AG08396 (cell line): ENCODE measurements around the gene C16orf87.

Experiments used
- DNase-seq: peaks from one replicate; pipeline ENCODE4 v3.0.0; 2012; ENCODE audit warnings: low spot score, mixed read lengths

C16orf87 gene

DNA sequence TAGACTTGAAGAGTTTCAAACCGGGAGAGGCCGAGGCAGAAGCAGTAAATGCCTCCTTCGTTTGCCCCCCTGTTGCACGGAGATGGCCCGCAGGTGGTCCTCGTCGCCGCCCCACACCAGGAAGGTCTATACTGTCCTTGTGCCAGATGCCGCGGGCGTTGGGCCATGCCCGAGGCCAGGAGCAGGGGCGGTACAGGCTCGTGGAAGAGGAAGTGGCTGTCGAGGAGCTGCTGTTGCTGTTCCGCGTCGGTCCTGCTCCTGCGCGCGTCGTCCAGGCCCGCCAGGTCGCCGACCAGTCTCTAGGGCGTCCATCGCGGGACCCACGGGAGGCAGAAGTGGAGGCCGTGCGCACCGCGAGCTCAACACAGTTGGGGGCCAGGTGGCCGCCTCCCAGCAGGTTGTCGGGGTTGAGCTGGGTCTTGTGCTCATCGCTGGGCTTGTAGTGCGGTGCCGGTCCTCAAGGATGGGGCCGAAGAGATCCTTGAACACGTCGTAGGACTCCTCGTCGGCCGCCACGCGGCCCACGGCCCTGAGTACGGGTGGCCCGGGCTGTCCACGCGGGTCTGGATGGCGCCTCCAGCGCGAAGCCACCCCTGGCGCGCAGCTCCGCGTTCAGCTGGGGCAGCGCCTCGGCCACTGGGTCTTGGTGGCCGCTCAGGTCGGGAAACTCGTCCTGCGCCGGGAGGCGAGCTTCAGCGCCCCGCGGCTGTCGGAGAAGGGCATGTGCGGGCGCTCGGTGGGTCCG, 13.1 kb upstream of the C16orf87 start:
- DNase-seq = no peak

DNA sequence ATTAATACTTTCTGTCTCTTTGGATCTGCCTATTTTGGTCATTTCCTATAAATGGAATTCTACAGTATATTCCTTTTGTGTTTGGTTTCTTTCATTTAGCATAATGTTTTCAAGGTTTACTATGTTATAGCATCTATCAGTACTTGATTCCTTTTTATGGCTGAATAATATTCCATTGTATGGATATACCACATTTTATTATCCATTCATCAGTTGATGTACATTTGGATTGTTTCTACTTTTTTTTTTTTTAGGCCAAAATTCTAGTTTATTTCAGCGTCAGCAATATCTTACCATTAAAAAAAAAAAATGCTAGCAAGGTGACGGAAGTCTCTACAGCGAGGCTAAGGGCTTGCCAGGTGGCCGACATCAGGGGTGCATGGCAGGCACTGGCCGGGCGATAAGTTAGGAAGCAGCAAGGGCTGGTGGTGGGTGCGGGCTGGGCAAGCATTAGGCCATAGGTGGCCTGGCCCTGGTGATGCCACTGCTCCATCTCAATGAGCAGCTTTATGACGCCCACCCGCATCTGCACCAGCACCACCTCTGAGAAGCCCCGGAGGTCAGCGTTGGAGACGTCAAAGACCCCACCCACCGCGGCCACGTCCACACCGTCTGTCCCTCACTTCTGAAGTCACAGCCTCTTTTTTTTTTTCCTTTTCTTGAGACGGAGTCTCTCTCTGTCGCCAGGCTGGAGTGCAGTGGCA, 11.4 kb upstream of the C16orf87 start:
- DNase-seq = no peak

DNA sequence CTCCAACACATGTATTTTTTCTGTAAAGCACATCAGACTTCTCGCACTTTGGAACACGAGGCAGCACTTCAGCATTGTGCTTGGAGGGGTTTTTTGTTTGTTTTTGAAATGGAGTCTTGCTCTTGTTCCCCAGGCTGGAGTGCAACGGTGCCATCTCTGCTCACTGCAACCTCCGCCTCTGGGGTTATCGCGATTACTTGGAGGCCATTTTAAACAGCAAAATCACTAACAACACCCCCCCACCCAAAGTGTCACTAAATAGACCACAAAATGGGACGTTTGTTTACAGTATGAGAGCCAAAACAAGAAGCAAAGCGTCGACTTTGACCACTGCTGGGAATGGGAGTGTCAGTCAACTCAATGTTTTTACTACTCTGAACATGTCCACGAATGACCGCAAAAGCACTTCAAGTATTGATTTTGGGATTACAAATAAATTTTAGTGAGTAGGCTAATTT, 9.0 kb upstream of the C16orf87 start:
- DNase-seq = no peak

DNA sequence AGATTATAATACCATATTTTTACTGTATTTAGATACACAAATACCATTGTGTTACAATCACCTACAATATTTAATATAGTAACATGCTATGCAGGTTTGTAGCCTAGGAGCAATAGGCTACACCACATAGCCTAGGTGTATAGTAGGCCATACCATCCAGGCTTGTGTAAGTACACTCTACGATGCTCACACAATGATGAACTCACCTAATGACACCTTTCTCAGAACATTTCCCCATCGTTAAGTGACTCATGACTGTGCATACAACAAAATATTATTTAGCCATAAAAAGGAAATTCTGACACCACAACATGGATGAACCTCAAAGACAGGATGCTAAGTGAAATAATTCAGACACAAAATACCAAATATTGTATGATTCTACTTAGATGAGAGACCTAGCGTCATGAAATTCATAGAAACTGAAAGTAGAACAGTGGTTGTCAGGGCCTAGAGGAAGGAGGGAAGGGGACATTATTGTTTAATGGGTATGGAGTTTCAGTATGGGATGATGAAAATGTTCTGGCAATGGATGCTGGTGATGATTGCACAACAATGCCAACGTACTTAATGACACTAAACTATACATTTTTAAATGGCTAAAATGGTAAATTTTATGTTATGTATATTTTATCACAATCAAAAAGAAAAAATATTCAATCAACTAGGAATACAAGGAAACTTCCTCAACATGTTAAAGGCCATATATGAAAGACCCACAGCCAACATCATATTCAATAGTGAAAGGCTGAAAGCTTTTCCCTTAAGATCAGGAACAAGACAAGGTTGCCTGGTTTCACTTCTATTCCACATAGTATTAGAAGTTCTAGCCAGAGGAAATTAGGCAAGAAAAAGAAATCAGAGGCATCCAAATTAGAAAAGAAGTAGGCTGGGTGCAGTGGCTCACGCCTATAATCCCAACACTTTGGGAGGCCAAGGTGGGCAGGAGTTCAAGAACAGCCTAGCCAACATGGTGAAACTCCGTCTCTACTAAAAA, 5.9 kb upstream of the C16orf87 start:
- DNase-seq = no peak

DNA sequence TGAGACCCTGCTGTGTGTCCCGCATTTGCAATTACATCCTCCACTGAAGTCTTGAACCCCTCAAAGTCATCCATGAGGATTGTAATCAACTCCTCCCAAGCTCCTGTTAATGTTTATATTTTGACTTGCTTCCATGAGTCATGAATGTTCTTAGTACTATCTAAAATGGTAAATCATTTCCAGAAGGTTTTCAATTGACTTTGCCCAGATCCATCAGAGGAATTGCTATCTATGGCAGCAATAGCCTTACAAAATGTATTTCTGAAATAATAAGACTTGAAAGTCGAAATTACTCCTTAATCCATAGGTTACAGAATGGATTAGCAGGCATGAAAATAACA, 2.5 kb upstream of the C16orf87 start:
- DNase-seq = no peak

DNA sequence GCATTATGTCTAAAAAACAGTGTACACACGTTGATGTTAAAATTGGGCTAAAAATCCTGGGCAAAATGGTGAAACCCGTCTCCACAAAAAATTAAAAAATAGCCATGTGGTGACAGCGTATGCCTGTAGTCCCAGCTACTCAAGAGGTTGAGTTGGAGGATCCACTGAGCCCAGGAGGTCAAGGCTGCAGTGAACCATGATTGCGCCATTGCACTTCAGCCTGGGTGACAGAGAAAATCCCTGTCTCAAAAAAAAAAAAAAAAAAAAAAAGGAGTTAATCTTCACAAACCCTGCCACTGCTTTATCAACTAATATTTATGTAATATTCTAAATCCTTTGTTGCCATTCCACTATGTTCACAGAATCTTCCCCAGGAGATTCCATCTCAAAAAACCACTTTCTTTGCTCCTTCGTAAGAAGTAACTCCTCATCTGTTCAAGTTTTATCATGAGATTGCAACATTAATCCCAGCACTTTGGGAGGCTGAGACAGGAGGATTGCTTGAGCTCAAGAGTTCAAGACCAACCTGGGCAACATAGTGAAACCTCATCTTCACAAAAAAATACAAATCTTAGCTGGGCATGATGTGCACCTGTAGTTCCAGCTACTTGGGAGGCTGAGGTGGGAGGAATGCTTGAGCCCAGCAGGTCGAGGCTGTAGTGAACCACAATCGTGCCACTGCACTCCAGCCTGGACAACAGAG, 1.9 kb upstream of the C16orf87 start:
- no peak for DNase-seq

DNA sequence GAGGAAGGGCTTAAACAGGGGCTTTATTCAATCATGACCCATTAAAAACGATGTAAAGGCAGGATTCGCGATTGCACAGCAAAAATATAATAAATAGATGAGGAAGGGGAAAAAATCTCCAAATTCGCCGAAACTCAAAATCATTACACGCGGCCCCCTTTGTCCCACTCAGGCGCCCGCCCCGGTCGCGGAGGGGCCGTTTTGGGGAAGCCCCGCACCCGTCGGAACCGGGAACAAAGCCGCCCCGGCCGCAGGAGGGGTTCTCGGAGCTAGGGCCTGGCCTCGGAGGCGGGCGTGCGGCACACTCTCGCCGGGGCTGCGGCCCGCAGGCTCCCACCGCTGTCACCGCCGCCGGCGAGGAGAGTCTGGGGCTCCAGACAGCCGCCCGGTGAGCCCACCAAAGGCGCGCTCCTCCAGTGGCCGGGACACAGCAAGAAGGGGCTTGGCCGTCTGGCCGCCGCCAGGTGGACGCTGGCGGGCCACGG, 521 bp downstream of the C16orf87 start:
- DNase-seq = no peak

DNA sequence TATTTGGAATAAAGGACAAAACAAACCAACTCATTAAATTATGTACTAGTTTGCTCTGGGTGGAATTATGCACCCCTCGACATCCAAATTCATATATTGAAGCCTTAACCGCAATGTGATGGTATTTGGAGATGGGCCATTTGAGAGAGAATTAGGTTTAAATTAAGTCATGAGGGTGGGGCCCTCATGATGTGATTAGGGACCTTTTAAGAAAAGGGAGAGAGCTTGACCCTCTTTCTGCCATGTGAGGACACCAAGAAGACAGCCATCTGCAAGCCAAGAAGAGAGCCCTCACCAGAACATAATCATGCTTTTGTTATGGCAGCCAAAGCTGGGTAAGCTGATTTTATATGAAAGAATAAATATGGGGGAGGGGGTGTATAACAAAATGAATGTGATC, 2.0 kb downstream of the C16orf87 start:
- DNase-seq = no peak

DNA sequence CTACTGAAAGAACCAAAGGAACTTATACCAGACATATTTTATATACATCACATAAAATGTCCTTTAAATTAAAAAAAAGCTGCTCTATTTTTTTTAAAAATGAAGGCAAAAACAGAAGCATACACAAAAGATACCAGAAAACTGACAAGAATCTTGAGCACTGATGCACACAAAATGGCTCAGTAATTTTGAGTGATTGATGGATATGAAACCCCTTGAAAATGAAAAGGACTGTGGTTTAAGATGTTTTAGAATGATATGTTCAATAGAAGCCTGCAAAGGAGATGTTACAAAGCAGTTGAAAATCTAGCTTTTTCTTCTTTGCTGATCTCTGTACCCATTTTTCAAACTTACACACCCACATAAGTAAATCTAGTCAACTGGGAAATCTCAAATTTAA, 2.7 kb downstream of the C16orf87 start:
- no peak for DNase-seq

DNA sequence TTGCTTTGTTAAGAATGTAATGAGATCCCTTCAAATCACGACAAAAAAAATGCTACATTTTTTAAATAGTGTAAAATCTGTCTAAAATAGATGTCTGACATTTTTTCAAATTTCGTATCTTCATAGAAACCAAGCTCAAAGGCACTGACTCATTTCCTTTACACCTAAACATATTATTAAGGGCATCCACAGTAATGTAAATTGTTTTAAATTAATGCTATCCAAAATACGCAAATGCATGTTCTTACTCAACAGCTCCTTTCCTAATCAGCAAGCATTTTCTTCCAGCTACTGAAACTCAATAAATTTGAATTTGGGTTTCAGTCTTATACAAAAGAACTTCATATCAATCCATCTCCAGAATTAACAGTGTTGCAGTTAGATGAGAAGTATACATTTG, 4.3 kb downstream of the C16orf87 start:
- DNase-seq = no peak

DNA sequence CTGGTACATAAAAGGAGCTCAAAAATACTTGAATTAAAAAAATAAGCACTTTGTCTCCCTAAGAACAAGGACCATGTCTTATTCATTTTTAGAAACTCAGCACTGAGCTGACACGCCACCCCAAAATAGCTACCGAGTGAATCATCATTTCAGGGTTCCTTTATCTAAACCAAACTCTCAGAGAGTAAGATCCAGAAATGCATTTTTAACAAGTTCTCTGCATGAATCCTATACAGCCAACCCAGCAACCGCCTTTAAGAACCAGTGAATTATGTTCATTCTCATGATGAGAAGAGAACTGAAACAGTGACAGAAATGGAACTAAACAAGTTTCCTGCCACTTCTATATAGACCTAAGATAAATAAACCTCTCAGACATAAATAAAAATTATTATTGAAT, 8.7 kb downstream of the C16orf87 start:
- DNase-seq = peak; percentile 59

DNA sequence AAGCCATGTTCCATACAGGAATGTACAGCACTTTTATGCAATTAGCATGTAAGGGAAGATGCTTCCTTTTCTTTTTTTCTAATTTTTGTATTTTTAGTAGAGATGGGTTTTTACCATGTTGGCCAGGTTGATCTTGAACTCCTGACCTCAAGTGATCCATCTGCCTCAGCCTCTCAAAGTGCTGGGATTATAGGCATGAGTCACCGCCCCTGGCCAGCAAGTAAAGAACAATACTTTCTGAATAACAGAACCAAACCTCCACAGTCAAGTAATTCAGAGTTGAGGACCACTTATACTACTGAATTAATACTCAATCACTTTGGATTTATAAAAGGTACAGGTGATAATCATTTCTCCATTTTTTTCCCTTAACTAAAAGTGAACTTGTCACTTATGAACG, 13.0 kb downstream of the C16orf87 start:
- DNase-seq = no peak

DNA sequence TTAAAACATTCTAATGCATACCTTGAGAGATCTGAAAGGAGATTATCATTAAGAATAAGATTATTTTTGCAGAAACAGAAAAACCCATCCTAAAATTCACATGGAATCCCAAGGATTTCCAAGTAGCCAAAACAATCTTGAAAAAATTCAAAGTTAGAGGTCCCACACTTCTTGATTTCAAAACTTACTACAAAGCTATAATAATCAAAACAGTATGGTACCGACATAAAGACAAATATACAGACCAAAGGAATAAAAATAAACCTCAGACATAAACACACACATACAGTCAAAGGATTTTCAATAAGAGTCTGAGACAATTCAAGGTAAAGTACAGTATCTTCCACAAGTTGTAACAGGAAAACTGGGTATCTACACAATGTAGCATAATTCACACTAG, 16.2 kb downstream of the C16orf87 start:
- no peak for DNase-seq

DNA sequence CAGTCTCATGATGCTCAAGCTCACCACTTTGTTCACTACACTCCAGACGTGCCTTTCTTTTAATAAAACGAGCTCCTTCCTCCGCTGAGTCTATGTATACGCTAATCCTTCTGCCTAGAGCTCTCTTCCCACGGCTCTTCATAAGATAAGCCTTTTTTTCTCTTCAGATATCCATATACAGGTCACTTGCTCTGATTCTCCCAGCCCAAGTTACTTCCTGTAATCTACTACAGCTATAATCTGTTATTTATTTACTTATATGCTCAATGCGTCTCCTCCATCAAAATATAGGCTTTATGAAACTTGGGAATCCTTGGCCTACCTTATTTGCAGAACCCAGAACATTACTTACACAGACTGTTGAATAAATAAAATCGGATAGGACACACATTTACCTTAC, 17.4 kb downstream of the C16orf87 start:
- no peak for DNase-seq

DNA sequence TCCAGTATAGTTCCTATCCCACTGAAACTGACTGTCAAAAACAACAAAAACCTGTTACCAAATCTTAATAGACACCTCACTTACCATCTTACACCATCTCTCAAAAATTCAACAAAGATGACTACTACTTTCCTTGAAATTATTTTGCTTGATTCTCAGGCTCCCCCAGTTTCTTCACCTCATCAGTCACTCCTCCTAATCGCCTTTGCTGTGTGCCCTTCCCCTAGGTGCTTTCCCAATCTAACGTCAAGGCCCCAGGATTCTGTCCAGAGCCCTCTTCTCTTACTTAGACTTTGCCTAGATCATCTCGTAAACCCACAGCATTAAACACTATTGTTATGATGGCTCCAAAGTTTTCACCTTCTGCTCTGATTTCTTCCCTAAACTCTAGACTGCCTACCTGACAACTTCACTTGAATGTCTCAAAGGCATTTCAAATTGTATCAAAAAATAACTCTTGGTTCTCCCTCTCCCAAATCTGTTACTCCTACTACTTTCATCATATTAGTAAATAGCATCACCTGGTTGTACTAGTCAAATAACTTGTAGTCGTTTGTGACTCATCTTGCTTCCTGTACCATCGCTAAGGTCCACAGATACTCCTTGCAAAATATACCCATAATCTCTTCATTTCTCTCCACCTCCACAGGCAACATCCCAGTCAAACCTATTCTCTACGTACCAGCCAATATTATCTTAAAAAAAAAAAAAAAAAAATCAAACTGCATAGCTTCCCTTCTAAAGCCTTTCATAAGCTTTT, 18.0 kb downstream of the C16orf87 start:
- no peak for DNase-seq

DNA sequence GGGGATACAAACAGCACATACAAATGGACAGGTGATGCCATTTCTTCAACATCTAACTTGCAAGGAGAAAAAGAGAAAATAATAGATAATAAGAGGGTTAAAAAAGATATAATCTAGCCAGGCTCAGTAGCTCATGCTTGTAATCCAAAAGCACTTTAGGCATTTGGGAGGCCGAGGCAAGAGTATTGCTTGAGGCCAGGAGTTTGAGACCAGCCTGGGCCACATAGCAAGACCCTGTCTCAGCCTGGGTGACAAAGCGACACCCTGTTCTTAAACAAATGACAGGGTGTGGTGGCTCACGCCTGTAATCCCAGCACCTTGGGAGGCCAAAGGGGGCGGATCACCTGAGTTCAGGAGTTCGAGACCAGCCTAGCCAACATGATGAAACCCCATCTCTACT, 19.3 kb downstream of the C16orf87 start:
- DNase-seq = no peak

DNA sequence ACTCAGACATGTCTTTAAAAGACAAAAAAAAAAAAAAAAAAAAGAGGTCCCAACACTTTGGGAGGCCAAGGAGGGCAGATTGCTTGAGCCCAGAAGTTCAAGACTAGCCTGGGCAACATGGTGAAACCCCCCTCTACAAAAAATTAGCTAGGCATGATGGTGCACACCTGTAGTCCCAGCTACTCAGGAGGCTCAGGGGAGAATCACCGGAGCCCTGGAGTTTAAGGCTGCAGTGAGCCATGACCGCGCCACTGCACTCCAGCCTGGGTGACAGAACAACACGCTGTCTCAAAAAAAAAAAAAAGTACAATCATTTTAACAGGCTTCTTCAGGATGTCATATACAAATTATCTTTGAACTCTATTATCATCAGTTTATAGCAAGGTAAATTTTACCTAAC, 22.0 kb downstream of the C16orf87 start:
- no peak for DNase-seq

DNA sequence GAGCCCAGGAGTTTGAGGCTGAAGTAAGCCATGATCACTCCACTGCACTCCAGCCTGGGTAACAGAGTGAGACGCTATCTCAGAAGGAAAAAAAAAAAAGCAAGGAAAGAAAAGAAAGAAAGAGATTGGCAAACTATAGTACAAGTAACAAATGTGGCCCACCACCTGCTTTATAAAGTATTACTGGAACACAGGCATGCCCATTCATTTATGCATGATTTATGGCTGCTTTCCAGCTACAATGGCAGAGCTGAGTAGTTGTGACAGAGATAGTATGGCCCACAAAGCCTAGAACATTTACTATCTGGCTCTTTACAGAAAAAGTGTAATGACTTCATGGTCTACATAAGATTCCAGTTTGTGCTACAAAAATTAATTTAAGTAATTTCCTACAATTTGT, 23.6 kb downstream of the C16orf87 start:
- no peak for DNase-seq

DNA sequence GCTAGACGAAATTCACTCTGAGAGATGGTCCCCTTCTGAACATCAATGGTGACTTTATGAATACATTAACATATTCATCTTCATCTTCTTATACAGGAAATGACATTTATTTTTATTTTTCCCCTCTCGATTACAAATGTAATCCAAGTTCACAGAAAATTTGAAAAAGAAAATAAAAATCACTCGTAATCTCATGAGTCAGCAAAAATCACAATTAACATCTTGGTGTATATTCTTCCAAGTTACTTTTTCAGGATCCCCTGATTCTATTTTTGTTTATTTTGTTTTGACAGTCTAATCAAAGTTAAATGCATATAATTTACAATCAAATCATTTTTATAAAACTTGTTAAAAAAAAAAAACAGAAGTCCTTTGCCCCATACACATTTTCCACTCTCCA, 27.6 kb downstream of the C16orf87 start:
- no peak for DNase-seq

DNA sequence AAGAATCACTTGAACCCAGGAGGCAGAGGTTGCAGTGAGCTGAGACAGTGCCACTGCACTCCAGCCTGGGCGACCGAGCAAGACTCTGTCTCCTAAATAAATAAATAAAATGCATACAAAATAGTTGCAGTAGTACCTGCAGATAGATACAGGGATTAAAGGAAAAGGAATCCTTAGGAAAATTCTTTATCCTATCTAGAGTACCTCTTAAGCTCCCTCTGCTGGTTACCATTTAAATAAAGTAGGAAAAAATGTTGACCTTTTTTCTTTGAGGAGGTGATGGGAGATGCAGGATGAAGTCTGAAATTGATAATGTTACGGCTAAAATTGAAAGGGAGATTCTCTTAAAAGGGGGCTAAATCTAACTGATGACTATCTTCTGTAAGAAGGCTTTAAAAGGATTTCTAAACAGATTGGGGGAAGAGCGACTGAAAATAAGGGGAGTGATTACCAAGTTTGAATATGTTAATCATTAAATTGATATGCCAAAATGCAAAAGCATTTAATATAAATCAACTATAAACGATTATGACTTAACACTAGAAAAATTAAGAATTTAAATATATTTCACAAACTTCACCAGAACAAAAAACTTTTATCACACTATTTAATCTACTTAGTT, 29.4 kb downstream of the C16orf87 start:
- DNase-seq = peak; percentile 17

DNA sequence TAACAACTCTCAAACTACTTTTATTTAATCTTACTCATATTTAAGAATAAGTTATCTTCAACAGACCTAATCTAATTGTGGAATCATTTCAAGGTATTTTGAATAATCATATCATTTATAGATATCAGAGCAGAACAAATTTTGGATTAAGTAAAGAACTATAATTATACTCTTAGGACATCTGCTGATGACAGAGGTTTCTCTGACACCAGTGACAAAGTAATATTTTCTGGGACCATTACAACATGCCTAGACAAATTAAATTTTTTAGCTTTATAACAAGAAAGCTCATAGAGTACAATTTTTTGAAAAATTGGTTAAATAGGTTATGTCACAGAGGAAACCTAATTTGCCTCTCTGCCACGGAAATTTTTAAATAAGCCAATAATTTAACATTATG, 30.5 kb downstream of the C16orf87 start:
- no peak for DNase-seq
